HG03565 (cell line): Measurements from ENCODE around the gene TSPAN14.
A peak's percentile ranks its signal among the peaks of the same experiment; 100 is the strongest.

Experiments used
- ATAC-seq: cut with Tn5 transposase; IDR thresholded peaks from one replicate; pipeline ENCODE4 v1.9.1; 2021; ENCODE audit warnings: mild to moderate bottlenecking, moderate library complexity; ENCODE audit not compliant: unreplicated experiment

TSPAN14 gene

DNA sequence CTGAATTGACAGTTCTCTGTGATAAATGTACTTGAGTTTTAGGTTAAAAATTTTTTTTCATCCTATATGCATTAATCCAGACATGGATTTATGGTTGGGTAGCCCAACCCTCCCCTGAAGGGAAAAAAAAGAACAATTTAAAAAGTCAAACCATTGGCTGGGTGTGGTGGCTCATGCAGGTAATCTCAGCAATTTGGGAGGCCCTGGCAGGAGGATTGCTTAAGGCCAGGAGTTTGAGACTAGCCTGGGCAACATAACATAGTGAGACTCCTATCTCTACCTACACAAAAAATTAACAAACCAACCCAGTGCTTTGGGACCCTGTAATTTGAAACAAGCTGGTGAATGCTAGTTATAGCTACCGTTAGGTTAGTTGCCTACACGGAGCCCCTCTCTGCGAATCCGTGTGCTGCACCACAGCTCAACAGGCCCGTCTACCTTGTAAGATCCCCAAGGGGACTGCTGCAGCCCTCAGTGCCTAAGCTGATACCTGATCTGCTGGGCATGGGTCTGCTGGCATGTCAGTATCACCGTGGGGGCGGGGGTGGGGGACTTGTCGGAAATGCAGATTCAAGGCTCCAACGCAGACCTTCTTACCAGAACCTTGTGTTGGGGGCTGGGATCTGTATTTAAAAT, 32.8 kb downstream of the TSPAN14 start:
- ATAC-seq, result no peak

DNA sequence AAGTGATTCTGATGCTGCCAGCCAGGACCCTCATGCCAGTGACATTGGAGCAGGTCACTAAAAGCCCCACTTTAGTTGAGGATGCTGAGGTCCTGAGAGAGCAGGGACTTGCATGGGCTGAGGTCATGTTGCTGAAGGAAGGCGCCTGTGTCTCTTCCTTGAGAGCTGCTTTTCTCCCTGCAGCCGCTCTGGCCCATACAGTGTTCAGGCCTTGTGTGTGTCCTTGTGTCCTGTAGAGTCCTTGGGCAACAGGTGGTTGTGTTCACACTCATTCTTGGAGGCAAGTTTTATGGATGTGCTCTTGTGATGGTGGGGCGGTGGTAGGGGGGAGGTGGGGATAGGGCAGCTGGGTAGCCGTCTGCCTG, 33.3 kb downstream of the TSPAN14 start:
- ATAC-seq, result no peak

DNA sequence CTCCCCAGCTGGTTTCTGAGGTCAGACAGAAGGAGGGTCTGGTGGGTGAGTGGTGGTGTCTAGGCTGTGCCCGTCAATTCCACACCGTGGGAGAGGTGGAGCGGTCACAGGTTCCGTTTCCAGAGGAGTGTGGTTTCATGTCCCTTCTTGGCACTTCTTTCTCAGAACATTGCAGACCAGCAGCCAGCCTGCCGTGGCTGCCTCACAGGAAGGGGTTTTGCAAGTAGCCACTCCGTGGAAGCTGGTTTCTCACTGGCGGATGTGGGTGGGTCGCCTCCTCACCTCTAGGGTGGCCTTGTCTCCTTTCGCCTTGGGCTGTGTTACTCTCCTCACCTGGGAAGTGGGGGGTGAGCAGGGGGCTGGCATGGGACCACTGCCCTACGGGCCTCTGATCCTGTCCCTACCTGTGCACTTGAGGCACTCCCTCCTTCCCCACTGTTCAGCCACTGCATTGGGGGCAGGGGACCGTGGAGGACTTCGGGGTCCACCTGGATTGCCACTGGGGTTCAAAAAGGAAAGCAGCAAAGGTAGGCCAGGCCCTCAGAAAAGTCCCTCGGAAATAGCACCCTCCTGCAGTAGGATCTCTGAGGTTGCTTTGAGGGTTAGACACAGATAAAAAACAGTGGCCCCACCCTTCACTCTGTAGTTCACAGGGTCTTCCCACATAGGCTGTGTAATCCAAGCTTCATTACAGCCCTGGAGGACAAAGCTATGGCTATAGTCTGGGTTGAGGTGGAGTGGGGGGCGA, 33.9 kb downstream of the TSPAN14 start:
- ATAC-seq, result no peak

DNA sequence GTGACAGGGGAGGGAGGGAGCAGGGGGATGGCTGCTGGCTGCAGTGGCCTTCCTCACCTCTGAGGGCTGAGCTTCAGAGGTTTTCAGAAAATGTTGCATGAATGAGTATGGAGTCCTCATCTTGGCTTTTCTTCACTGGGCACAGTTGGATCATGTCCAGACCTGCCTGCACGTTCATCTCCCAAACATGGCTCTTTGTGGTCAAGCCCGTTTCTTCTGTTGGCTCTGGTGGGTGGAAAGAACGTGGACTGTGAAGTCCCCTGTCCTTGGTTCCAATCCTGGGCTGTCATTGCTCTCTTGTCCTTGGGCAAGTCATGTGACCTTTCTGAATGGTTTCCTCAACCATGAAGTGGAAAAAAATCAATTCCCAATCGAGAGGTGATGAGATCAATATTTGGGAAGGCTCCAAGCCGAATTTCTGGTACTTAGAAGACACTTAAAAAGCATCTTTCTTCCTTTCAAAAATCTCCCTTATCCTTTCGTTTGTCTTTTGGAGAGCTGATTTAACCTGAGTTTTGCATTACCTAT, 34.5 kb downstream of the TSPAN14 start:
- no peak for ATAC-seq

DNA sequence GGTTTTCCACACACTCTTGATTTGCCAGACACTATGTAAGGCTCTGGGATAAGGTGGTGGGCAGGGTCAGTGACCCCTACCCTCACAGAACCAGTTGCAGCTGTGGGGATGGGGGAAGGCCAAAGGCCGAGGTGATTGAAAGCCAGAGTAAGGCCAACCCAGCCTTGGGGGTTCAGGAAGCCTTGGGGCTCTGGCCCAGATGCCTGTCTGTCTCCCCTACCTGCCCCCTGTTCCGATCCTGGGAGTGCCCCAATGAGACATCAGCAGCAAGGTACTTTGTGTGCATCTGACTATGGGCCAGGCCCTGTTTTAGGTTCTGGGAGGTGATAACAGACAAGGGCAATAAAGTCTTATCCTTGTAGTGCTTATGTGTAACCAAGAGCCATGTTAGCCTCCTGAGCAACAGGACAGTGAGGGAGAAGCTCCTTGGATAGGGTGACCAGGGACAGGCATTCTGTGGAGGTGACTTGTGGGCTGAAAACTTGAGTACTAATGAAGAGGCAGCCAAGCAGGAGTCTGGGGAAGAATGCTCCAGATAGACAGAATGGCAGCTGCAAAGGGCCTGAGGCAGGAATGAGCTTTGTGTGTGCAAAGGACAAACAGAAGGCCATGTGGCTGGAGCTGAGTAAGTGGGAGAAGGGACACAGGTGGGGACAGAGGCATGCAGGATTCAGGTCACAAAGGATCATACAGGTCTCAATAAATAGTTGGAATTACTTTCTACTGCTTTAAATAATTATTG, 35.4 kb downstream of the TSPAN14 start:
- no peak for ATAC-seq

DNA sequence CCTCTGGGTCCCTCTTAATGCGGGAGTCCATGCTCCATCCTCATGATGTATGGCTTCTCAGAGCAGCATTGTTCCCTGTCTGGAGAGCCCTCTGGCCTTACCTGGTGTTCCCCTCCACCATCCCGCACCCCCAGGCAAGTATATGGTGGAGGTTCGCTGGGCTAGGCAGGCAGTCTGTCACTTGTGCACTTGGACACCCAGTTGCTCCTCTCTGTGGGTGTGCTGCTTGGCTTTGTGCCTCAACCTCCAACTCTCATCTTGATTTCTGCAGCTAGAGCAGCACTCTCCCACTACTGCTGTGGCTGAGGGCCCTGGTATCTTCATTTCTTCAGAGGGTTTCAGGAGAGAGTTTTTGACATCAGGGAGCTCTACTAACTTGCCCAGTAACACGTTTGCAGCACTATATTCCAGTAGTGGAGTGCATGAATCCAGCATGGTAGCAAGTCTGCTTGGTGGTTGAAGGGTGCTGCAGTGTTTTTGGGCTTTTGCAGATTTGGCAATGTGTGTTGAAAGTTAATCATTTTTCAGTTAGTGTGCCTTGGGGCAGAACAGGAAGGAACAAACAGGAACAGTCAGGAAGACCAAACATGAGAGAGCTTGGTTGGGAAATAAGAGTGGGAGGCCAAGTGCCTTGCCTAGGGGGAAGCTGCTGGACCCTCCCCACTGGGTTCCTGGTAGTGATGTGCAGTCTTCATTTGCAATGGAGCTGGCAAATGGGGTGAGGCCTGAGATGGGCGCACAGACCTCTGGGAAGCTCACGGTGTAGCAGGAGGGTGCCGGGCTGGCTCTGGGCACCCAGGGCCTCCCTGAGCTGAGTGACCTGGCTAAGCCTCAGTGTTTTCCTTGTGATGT, 37.4 kb downstream of the TSPAN14 start:
- ATAC-seq, result no peak

DNA sequence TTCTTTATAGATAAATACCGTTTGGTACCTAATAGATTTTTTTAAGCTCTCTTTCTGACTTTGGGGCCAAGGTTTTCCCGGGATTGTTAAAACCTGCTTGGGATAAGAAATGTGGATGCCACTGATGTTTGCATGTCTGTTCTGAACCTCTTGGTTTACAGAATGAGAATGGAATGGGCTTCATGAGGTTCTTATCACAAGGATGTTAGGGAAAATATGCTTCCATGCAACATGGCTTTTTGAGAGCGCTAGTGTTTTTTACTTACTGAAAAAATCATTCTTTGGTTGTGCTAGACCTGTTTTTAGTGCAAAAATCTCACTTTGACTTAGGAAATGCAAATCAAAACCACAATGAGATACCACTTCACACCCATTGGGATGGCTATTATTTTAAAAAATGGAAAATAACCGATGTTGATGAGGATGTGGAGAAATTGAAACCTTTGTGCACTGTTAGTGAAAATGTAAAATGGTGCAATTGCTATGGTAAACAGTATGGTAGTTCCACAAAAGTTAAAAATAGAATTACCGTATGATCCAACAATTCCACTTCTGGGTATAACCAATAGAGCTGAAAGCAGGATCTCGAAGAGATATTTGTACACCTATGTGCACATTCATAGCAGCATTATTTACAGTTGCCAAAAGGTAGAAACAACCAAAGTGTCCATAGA, 38.9 kb downstream of the TSPAN14 start:
- ATAC-seq, result peak; percentile 30

DNA sequence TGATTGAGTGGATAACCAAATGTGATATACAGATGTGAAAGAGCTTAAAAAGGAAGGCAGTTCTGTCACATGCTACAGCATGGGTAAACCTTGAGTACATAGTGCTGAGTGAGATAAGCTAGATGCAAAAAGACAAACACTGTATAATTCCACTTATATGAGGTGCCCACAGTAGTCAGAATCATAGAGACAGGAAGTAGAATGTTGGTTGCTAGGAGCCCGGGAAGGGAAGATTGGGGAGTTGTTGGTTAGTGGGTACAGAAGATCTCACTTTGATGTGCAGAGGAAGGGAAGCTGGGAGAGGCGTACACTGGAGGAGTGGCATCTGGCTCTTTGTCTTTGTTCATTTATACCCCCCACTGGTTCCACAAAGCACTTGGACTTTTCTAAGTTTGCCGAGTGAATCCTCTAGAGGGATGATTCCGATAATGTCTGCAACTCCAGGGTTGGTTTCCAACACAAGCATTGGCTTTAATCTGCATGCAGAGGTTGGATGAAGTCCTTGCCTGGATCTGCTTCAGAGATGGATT, 39.5 kb downstream of the TSPAN14 start:
- ATAC-seq, result peak; percentile 32

DNA sequence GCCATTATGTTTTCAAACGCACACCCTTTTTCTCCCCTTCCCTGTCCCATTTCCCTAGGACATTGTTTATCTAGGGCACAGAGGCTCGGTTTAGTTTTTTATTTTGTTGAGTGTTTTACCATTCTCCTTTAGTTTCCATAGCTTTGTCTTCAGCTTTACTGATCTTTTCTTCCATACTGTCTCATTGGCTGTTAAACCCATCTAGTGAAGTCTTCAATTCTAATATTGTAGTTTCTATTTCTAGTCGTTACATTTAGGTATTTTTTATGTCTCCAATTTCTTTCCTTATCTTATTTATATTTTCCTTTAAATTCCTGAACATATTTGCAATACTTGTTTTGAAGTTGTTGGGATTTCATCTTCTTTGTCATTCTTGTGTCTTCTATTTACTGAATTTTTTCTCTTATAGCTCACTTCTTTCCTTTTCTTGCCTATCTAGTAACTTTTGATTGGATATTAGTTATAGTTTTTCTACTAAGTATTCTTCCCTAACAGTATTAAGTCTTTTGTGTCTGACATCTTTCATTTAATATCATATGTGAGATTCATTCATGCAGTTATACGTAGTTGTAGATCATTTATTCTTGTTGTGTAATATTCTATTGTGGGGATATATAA, 42.6 kb downstream of the TSPAN14 start:
- ATAC-seq, result no peak

DNA sequence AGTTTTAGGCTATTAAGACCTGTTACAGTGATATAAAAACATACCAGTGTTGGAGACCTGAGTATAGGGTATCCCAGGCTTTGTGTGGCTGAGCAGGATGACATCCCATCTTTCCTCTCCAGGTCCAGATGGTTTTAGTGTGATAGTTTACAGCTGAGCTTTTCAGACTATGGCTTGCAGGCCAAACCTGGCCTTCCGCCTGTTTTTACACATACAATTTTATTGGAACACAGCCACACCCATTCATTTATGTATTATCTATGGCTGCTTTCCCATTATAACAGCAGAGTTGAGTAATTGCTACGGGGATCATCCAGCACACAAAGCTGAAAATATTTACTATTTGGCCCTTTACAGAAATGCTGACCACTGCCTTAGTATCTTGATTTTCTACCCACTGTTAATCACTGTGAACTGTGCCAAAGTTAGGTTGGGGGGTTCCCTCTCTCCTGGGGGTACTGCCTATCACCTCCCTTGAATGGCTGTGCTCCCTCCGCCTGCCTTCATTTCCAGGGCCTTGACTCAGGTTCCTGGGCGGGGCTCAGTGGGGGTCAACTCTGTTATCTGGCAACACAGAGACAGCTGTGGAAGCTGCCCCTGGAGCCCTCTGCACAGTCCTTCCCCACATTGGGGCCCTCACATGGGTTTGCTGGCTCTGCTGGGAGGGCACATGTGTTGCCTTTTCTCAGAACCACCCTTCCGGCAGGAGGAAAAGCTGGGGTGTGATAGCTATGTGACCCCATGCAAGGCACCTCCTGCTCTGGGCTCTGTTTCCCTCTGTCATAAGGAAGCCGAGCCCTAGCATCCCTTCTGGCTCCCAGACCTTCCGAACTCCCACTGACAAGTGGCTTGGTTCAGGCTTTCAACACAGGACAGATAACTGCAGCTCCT, 43.3 kb downstream of the TSPAN14 start:
- ATAC-seq, result no peak

DNA sequence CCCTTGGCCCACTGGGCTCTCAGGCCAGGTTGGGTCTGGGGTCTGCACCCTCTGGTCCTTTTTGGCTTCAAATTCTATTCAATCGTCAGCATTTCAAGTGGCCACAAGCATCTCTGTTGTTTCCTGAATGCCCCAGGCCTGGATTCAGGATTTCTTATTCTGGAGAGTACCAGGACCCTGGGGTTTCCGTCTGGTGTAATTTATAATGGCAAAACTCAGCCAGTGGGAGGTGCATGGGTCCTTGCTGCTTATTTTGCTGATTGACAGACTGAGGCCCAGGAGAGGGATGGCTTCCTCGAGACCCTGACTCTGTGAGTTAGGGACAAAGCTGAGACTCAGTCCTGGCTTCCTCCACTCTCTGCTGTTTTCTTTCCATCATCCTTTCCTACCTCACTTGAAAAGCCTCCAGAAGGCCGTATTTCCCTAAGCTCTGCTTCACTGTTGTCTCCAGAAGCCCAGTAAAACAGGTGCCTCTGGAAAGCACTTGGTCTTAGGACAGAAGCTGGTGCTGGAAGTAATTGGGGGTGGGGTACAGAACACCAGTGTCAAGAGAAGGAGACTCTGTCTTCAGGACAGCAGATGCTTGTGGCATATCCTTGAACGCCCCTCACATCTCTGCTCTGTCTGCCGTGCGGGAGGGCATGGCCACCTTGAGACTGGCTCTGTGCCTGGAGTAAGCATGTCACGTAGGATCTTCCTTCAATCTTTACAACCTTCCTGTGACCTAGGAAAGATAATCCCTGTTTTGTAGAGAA, 44.1 kb downstream of the TSPAN14 start:
- ATAC-seq, result no peak

DNA sequence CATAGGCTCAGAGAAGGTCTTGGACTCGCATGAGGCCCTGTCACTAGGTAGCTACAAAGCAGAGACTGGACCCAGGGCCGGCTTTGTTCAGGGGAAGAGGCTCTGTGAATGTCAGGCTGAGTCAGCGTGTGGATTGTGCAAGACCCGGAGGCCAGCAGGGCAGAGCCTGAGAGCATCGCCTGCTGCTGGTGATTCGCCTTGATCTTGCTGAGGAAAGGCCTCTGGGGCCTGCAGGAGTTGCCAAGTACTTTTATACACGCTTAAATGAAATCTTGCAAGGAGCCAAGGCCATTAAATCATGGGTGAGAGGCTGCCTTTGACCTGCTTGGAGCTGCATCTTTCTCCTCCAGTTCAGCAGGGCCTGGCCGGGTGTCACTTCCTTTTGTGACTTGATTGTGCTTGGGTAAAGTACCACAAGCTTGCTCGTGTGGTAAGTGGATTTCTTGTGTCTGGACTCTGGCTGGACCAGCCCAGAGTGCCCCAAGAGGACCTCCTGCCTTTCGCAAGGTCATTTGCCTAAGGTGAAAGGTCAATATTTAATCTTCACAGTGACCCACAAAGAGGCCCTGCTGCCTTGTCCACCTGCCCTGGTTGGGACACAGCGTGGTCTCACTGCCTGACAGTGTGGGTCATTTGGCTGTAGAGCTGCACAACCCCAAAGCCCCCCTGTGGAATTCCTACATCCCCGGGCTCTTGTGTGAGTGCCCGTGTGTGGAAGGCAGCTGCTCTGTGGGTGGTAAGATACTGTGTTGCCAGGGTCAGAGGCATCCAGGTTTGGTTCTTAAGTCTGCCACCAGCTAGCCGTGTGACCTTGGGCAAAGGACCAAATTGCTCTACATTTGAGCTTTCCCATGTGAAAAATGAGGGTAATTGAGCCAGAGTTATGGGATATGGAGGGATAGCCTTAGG, 45.0 kb downstream of the TSPAN14 start:
- no peak for ATAC-seq

DNA sequence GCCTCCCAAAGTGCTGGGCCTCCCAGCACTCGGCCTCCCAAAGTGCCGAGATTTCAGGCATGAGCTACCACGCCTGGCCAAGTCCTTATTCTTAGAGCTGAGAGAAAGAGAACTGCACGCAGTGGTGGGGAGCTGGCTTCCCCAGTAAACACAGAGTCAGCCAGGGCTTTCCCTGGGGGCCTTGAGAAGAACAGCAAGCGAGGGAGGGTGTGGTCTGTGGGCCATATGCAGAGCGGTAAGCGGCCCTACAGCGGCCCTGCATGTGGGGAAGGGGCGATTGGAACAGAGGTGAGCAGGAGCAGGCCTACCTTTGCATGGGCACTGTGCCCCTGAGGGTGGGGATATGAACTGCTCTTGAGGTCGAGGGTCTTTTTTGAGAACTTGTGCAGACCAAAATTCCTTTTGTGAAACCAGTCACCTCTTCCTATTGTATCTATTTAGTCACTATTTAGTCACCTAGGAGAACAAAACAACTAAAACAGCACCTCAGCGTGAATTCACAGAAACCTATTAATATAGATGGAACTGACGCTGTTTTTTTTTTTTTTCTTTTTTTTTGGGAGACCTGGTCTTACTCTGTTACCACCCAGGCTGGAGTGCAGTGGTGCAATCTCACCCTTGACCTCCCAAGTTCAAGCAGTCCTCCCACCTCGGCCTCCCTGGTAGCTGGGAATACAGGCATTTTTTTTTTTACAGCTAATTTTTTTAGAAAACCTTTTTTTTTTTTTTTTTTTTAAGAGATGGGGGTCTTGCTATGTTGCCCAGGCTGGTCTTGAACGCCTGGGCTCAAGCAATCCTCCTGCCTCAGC, 46.7 kb downstream of the TSPAN14 start:
- peak; percentile 54 for ATAC-seq

DNA sequence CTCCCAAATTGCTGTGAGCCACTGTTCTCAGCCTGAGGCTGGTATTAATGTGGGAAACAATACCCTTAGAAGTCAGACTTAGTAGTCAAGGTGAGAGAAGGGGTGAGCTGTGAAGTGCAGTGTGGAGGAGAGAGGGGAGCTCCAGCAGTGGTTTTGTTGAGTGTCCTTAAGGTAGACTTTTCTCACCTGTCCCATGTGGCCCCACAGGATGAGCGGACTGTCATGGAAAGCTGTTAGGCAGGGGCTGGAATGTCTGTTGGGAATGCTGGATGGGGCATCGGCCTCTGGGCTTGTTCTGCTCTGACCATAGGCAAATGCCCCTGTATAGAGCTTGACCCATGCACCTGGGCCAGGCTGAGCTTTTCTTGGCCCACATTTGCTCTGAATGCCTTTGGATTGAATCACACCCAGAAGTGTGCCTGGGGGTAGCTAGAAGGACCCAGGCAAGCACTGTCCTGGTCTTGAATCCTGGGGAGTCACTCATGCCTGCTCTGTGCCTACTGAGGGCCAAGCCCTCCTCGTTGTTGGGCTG, 47.3 kb downstream of the TSPAN14 start:
- no peak for ATAC-seq

DNA sequence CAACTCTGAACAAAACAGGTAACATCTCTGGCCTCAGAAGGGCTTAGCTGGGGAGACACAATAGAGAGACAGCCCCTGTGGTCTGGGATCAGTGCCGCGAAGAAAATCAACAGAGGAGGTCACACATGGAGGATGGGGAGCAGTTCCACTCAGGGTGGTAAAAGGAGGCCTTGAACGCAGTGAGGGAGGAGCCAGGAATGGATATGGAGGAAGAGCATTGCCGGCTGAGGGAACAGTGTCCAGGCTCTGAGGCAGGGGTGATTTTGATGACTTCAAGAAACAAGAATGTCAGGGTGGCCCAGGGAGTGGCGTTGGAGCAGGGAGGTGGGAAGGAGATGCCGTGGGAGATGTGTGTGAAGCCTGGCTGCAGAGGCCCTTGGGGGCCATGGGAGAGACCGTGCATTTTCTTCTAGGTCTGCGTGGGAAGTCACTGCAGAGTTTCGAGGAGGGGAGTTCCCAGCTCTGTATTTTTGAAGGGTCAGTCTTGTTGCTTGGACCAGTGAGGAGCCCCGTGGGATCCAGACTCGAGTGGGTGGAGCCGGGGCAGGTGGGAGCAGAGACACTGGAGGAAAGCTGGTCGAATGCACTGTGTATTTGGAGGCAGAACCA, 47.9 kb downstream of the TSPAN14 start:
- ATAC-seq, result no peak
